GM18505 (cell line): Measurements from ENCODE around the gene NXNL1.
A peak's percentile ranks its signal among the peaks of the same experiment; 100 is the strongest.
"Not testable (repeated sequence)": the region's sequence is repeated elsewhere in the genome, so short reads cannot be mapped to it uniquely, and the experiment has no call there.

Source experiments
- ATAC-seq: cut with Tn5 transposase; IDR thresholded peaks from one replicate; pipeline ENCODE4 v1.9.1; 2021; ENCODE audit not compliant: unreplicated experiment
- POLR2A ChIP-seq: IDR thresholded peaks from 4 replicates; pipeline ENCODE4 v1.6.1; 2011; ENCODE audit warnings: borderline replicate concordance; ENCODE audit not compliant: insufficient read depth, insufficient read length; ENCODE audit errors: extremely low read depth

Gene NXNL1

GRCh38 chr19:17460372-17461230 is at the start of gene NXNL1:
TSS of gene NXNL1 (minus strand) at chr19:17460926. CDS start at chr19:17460869, 57 bp downstream.
- no peak for TF ChIP-seq POLR2A
- ATAC-seq, result no peak

- not testable (repeated sequence) for ATAC-seq
These were observed 47.8 kb upstream of the NXNL1 start for GRCh38 chr19:17508558-17508933.

- TF ChIP-seq POLR2A, result no peak
- ATAC-seq, result no peak
These were observed 46.0 kb upstream of the NXNL1 start for GRCh38 chr19:17506745-17507144.

GRCh38 chr19:17505223-17505622 is 44.5 kb upstream of the NXNL1 start:
- no peak for ATAC-seq
- TF ChIP-seq POLR2A, result no peak

- no peak for ATAC-seq
- TF ChIP-seq POLR2A, result no peak
These were observed 43.7 kb upstream of the NXNL1 start for GRCh38 chr19:17504456-17504855.

- ATAC-seq, result no peak
- TF ChIP-seq POLR2A, result no peak
These were observed 43.3 kb upstream of the NXNL1 start for GRCh38 chr19:17504030-17504429.

GRCh38 chr19:17503240-17503639 is 42.5 kb upstream of the NXNL1 start:
- ATAC-seq, result no peak
- no peak for TF ChIP-seq POLR2A

- no peak for TF ChIP-seq POLR2A
- no peak for ATAC-seq
These were observed 39.9 kb upstream of the NXNL1 start for GRCh38 chr19:17500447-17501198.

GRCh38 chr19:17499648-17500446 is 39.1 kb upstream of the NXNL1 start:
- TF ChIP-seq POLR2A, result no peak
- no peak for ATAC-seq

- not testable (repeated sequence) for ATAC-seq
These were observed 38.3 kb upstream of the NXNL1 start for GRCh38 chr19:17499025-17499424.

- ATAC-seq, result no peak
- TF ChIP-seq POLR2A, result no peak
These were observed 36.5 kb upstream of the NXNL1 start for GRCh38 chr19:17497149-17497798.

GRCh38 chr19:17496337-17496997 is 35.7 kb upstream of the NXNL1 start:
- TF ChIP-seq POLR2A, result no peak
- peak; percentile 76 for ATAC-seq
